Suprapubic skin (tissue), 2 donors: ENCODE data around the gene IP6K1.

Experiments used
- EP300 ChIP-seq: sonication (generic); formaldehyde crosslinking; IDR thresholded peaks from one replicate; pipeline ENCODE4 v1.6.1; 2017; ENCODE audit warnings: antibody characterized with exemption
- POLR2A ChIP-seq, 2 donors: fragments of 450-650 bp; IDR thresholded peaks; one replicate each; pipeline ENCODE4 v1.6.1; 2017; ENCODE audit warnings: antibody characterized with exemption in 2 of 2, mild to moderate bottlenecking in 2 of 2, moderate library complexity in 2 of 2

GRCh38 chr3:49675912-49676311 lies 110.4 kb downstream of the IP6K1 start:
- TF ChIP-seq EP300 (no peak), POLR2A (IDR thresholded peaks at IDR 0.05) (no peak)
